Measurements from ENCODE around the gene NUMBL.
"Not testable (repeated sequence)": the region's sequence is repeated elsewhere in the genome, so short reads cannot be mapped to it uniquely, and the experiment has no call there.

- TF ChIP-seq CTCF (IDR thresholded peaks at IDR 0.05 in 4 of 5, conservative IDR thresholded peaks at IDR 0.05 in 1 of 5); POLR2A (IDR thresholded peaks at IDR 0.05): not testable (repeated sequence)
Measured at GRCh38 chr19:40624369-40625153, 65.9 kb downstream of the NUMBL start.

All from gastrocnemius medialis (tissue), 4 donors.